Measurements from ENCODE around the gene GEMIN7.

GRCh38 chr19:45124021-45124420 is 45.0 kb downstream of the GEMIN7 start:
- TF ChIP-seq CTCF (IDR thresholded peaks at IDR 0.05), result no peak
- no peak for TF ChIP-seq POLR2A (IDR thresholded peaks at IDR 0.05)
- no peak for TF ChIP-seq EP300 (IDR thresholded peaks at IDR 0.05)
